Measurements from ENCODE around the gene PLEKHG4B. TPM values are rescaled to one million over a fixed set of nuclear protein-coding genes. Genes with fewer than 3 reads are reported as not detected.

The PLEKHG4B gene
- total RNA-seq, 5 donors from 2014 or later (not counting 1 experiment from before 2014, with no cell fraction given): 0.06 to 0.09 TPM; not detected in 3

- Mint-ChIP-seq H3K27me3 (peaks cover 20 to 36% of the 10 kb centered on the region in 2 donors), H3K4me3 (no peak overlapping the region), H3K9me3 (peaks cover 0 to 3% (median 0%) of the 10 kb centered on the region in 3 donors), H3K4me1 (peaks cover 0 to 7% (median 0%) of the 10 kb centered on the region in 3 donors), H3K27ac (no peak overlapping the region), H3K36me3 (no peaks in the 10 kb centered on the region)
- no CpG with 5 or more reads among the region's 5 CpGs for WGBS (ENCODE audit: insufficient coverage)
- Histone ChIP-seq H3K27me3 (replicated peaks in 1 of 2; ENCODE audit: control insufficient read depth in 2 of 2, extremely low read depth in 1 of 2, insufficient read depth in 2 of 2, low read length in 1 of 2) (peaks cover 0 to 30% of the 10 kb centered on the region in 2 experiments), H3K4me1 (ENCODE audit: control insufficient read depth in 1 of 2, extremely low read depth in 1 of 2, insufficient read depth in 2 of 2, low read length in 2 of 2) (no peaks in the 10 kb centered on the region), H3K4me3 (ENCODE audit: control insufficient read depth in 1 of 2, extremely low read depth in 1 of 2, low read length in 1 of 2) (no peak overlapping the region), H3K9me3 (no peaks in the 10 kb centered on the region), H3K36me3 (ENCODE audit: control insufficient read depth in 2 of 2, extremely low read depth in 1 of 2, insufficient read depth in 1 of 2, low read length in 1 of 2) (no peaks in the 10 kb centered on the region), H3K27ac (ENCODE audit: low read length) (no peak overlapping the region)
- ATAC-seq (replicated peaks in 1 of 4): no peak
- no peak for DNase-seq
- POLR2A ChIA-PET: no interaction called here
- CTCF ChIA-PET: no interaction called here
Measured at GRCh38 chr5:79821-80220, 12.1 kb upstream of the PLEKHG4B start.

DNA sequence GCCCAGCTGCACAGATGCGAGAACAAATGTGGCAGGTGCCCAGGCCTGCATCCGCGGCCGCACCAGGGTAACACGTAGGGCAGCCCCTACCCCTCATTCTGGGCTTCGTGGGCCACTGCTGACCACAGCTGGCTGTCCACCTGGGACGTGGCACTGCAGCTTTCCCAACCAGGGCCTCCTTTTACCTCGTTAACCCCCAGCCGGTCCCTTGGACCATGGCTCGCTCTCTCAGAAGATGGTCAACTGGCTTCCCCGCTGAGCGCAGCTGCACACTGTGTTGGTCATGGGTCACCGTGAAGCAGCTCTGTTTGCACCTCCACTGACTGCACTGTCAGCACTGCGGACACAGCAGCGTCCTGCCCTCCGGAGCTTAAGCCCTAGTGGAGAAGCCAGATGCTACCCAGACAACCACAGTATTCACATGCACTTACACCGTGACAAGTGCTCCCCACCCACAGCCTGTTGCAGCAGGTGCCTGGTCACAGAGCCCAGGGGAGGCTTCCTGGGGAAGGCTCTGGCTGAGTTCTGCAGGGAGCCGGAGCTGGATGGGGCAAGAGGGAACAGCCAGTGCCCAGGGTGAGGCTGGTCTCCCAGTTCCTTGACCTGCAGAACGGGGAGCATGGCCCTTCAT lies 10.5 kb upstream of the PLEKHG4B start:
- Histone ChIP-seq H3K4me1 (ENCODE audit: control insufficient read depth in 1 of 2, extremely low read depth in 1 of 2, insufficient read depth in 2 of 2, low read length in 2 of 2) (no peaks in the 10 kb centered on the region), H3K36me3 (ENCODE audit: control insufficient read depth in 2 of 2, extremely low read depth in 1 of 2, insufficient read depth in 1 of 2, low read length in 1 of 2) (no peaks in the 10 kb centered on the region), H3K4me3 (ENCODE audit: control insufficient read depth in 1 of 2, extremely low read depth in 1 of 2, low read length in 1 of 2) (no peak overlapping the region), H3K9me3 (no peaks in the 10 kb centered on the region), H3K27ac (ENCODE audit: low read length) (no peak overlapping the region), H3K27me3 (replicated peaks in 1 of 2; ENCODE audit: control insufficient read depth in 2 of 2, extremely low read depth in 1 of 2, insufficient read depth in 2 of 2, low read length in 1 of 2) (peaks cover 0 to 23% of the 10 kb centered on the region in 2 experiments)
- CTCF ChIA-PET: no interaction called here
- peaks cover 16 to 25% of the 10 kb centered on the region in 2 donors for H3K27me3 Mint-ChIP-seq
- H3K4me3 Mint-ChIP-seq: no peak overlapping the region
- POLR2A ChIA-PET: no interaction called here
- H3K36me3 Mint-ChIP-seq: no peaks in the 10 kb centered on the region
- WGBS (ENCODE audit: insufficient coverage): 84% methylated on average over 17 of the region's 19 CpGs
- no peak for DNase-seq
- peaks cover 0 to 3% (median 0%) of the 10 kb centered on the region in 3 donors for H3K9me3 Mint-ChIP-seq
- ATAC-seq (replicated peaks in 1 of 4): no peak
- H3K4me1 Mint-ChIP-seq: peaks cover 0 to 7% (median 0%) of the 10 kb centered on the region in 3 donors
- H3K27ac Mint-ChIP-seq: no peak overlapping the region

DNA sequence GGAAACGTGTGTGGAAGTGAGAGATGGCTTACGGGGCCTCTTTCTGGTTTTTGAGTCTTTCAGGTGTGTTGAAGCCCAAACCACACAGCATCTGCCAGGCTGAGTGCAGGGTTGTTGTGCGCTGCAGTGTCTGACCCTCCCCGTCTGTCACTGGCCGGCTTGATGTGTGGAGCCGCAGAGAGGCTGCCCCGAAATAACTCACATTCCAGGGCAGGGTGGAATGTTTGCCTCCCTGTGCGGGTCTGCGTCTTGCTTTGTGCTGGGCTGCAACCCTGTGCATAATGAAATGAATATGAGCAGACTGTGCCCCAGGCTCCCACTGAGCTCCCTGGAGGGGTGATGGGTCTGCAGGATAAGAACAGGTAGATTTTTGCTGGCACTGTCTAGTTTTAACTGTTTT lies 9.9 kb upstream of the PLEKHG4B start:
- ATAC-seq (replicated peaks in 1 of 4) (no peak), DNase-seq (no peak)
- POLR2A ChIA-PET: no interaction called here
- H3K36me3 Mint-ChIP-seq: no peaks in the 10 kb centered on the region
- Histone ChIP-seq H3K9me3 (no peaks in the 10 kb centered on the region), H3K4me1 (ENCODE audit: control insufficient read depth in 1 of 2, extremely low read depth in 1 of 2, insufficient read depth in 2 of 2, low read length in 2 of 2) (no peaks in the 10 kb centered on the region), H3K27me3 (replicated peaks in 1 of 2; ENCODE audit: control insufficient read depth in 2 of 2, extremely low read depth in 1 of 2, insufficient read depth in 2 of 2, low read length in 1 of 2) (peaks cover 0 to 23% of the 10 kb centered on the region in 2 experiments), H3K4me3 (ENCODE audit: control insufficient read depth in 1 of 2, extremely low read depth in 1 of 2, low read length in 1 of 2) (no peak overlapping the region), H3K27ac (ENCODE audit: low read length) (no peak overlapping the region), H3K36me3 (ENCODE audit: control insufficient read depth in 2 of 2, extremely low read depth in 1 of 2, insufficient read depth in 1 of 2, low read length in 1 of 2) (no peaks in the 10 kb centered on the region)
- no peak overlapping the region for H3K27ac Mint-ChIP-seq
- H3K4me1 Mint-ChIP-seq: peaks cover 0 to 7% (median 0%) of the 10 kb centered on the region in 3 donors
- CTCF ChIA-PET: no interaction called here
- peaks cover 0 to 3% (median 0%) of the 10 kb centered on the region in 3 donors for H3K9me3 Mint-ChIP-seq
- WGBS (ENCODE audit: insufficient coverage): 74% methylated on average over 6 of the region's 9 CpGs
- peaks cover 18 to 24% of the 10 kb centered on the region in 2 donors for H3K27me3 Mint-ChIP-seq
- no peak overlapping the region for H3K4me3 Mint-ChIP-seq

DNA sequence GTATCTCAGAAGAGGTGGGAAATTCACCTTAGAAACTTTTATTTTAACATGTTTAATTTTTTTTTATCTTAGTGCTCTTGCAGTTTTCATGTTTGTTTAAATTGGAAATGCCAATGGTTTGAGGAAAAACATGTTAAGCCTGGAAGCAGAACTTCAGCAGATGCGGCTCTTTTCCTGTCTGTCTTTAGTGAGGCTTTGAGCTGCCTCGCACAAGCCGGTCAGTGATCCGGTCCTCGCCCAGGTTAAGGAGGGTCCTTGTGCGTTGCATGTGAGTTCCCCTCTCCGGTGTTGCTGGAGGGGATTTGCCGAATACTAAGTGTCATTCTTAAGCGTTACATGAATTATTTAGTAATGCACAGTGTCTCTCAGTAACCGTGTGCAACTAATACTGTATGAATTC lies 9.4 kb upstream of the PLEKHG4B start:
- Histone ChIP-seq H3K4me3 (ENCODE audit: control insufficient read depth in 1 of 2, extremely low read depth in 1 of 2, low read length in 1 of 2) (no peak overlapping the region), H3K4me1 (ENCODE audit: control insufficient read depth in 1 of 2, extremely low read depth in 1 of 2, insufficient read depth in 2 of 2, low read length in 2 of 2) (no peaks in the 10 kb centered on the region), H3K36me3 (ENCODE audit: control insufficient read depth in 2 of 2, extremely low read depth in 1 of 2, insufficient read depth in 1 of 2, low read length in 1 of 2) (no peaks in the 10 kb centered on the region), H3K9me3 (no peaks in the 10 kb centered on the region), H3K27ac (ENCODE audit: low read length) (no peak overlapping the region), H3K27me3 (replicated peaks in 1 of 2; ENCODE audit: control insufficient read depth in 2 of 2, extremely low read depth in 1 of 2, insufficient read depth in 2 of 2, low read length in 1 of 2) (peaks cover 0 to 23% of the 10 kb centered on the region in 2 experiments)
- Mint-ChIP-seq H3K27me3 (peaks cover 22 to 24% of the 10 kb centered on the region in 2 donors), H3K36me3 (no peaks in the 10 kb centered on the region), H3K4me1 (peaks cover 0 to 7% (median 0%) of the 10 kb centered on the region in 3 donors), H3K4me3 (no peak overlapping the region), H3K9me3 (peaks cover 0 to 3% (median 0%) of the 10 kb centered on the region in 3 donors), H3K27ac (no peak overlapping the region)
- ChIA-PET POLR2A (no interaction called here), CTCF (no interaction called here)
- 58% methylated on average over 8 of the region's 10 CpGs for WGBS (ENCODE audit: insufficient coverage)
- DNase-seq (no peak), ATAC-seq (replicated peaks in 1 of 4) (no peak)

DNA sequence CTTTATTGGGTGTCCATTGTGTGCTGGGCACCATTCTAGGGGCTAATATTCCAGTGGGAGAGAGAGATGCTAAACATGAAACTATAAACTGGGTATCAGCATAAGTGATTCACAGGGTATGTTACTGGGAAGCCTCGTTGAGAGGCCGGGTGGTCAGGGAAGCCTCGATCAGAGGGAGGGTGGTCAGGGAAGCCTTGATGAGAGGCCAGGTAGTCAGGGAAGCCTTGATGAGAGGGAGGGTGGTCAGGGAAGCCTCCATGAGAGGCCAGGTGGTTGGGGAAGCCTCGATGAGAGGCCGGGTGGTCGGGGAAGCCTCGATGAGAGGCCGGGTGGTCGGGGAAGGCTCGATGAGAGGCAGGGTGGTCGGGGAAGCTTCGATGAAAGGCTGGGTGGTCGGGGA lies 8.9 kb upstream of the PLEKHG4B start:
- Mint-ChIP-seq H3K27me3 (peaks cover 22 to 24% of the 10 kb centered on the region in 2 donors), H3K4me3 (no peak overlapping the region), H3K4me1 (peaks cover 0 to 7% (median 0%) of the 10 kb centered on the region in 3 donors), H3K27ac (no peak overlapping the region), H3K36me3 (no peaks in the 10 kb centered on the region), H3K9me3 (peaks cover 0 to 3% (median 0%) of the 10 kb centered on the region in 3 donors)
- ATAC-seq (replicated peaks in 1 of 4) (no peak), DNase-seq (no peak)
- CTCF ChIA-PET: no interaction called here
- Histone ChIP-seq H3K27me3 (replicated peaks in 1 of 2; ENCODE audit: control insufficient read depth in 2 of 2, extremely low read depth in 1 of 2, insufficient read depth in 2 of 2, low read length in 1 of 2) (peaks cover 0 to 23% of the 10 kb centered on the region in 2 experiments), H3K4me3 (ENCODE audit: control insufficient read depth in 1 of 2, extremely low read depth in 1 of 2, low read length in 1 of 2) (no peak overlapping the region), H3K27ac (ENCODE audit: low read length) (no peak overlapping the region), H3K9me3 (no peaks in the 10 kb centered on the region), H3K36me3 (ENCODE audit: control insufficient read depth in 2 of 2, extremely low read depth in 1 of 2, insufficient read depth in 1 of 2, low read length in 1 of 2) (no peaks in the 10 kb centered on the region), H3K4me1 (ENCODE audit: control insufficient read depth in 1 of 2, extremely low read depth in 1 of 2, insufficient read depth in 2 of 2, low read length in 2 of 2) (no peaks in the 10 kb centered on the region)
- POLR2A ChIA-PET: no interaction called here
- 68% methylated on average over 3 of the region's 13 CpGs for WGBS (ENCODE audit: insufficient coverage)

GRCh38 chr5:85334-85995 lies 6.5 kb upstream of the PLEKHG4B start:
- Histone ChIP-seq H3K4me3 (ENCODE audit: control insufficient read depth in 1 of 2, extremely low read depth in 1 of 2, low read length in 1 of 2) (no peak overlapping the region), H3K4me1 (ENCODE audit: control insufficient read depth in 1 of 2, extremely low read depth in 1 of 2, insufficient read depth in 2 of 2, low read length in 2 of 2) (no peaks in the 10 kb centered on the region), H3K27me3 (replicated peaks in 1 of 2; ENCODE audit: control insufficient read depth in 2 of 2, extremely low read depth in 1 of 2, insufficient read depth in 2 of 2, low read length in 1 of 2) (peaks cover 0 to 28% of the 10 kb centered on the region in 2 experiments), H3K27ac (ENCODE audit: low read length) (no peak overlapping the region), H3K9me3 (no peaks in the 10 kb centered on the region), H3K36me3 (ENCODE audit: control insufficient read depth in 2 of 2, extremely low read depth in 1 of 2, insufficient read depth in 1 of 2, low read length in 1 of 2) (no peaks in the 10 kb centered on the region)
- DNase-seq: no peak
- 89% methylated on average over 13 of the region's 22 CpGs for WGBS (ENCODE audit: insufficient coverage)
- H3K27ac Mint-ChIP-seq: no peak overlapping the region
- POLR2A ChIA-PET: no interaction called here
- peaks cover 32 to 36% of the 10 kb centered on the region in 2 donors for H3K27me3 Mint-ChIP-seq
- no peak for ATAC-seq (replicated peaks in 1 of 4)
- H3K4me3 Mint-ChIP-seq: no peak overlapping the region
- peaks cover 0 to 7% (median 0%) of the 10 kb centered on the region in 3 donors for H3K4me1 Mint-ChIP-seq
- H3K36me3 Mint-ChIP-seq: no peaks in the 10 kb centered on the region
- peaks cover 0 to 3% (median 0%) of the 10 kb centered on the region in 3 donors for H3K9me3 Mint-ChIP-seq
- CTCF ChIA-PET: no interaction called here
